ENCODE data around the gene THYN1.

DNA sequence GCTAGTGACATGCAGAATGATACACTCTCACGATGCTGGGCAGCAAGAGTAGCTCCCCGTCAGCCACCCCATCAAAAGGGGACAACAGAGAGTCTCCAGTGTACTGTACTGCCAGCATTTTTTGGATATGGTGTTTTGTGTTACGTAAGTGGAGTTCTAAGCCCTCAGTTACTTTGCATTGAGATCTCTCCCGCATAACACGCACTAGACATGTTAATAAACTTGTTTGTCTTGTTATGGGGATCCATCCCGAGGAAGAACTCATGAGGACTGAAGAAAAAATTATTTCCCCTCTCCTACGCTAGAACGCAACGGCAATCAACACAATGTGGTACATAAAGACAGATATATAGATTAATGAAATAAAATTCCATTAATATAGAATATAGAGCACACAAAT, 53.6 kb downstream of the THYN1 start:
- TF ChIP-seq POU2F2 (IDR thresholded peaks at IDR 0.05; ENCODE audit: low read depth, low read length), result no peak
- TF ChIP-seq TAF1 (IDR thresholded peaks at IDR 0.05; ENCODE audit: low read depth, low read length), result no peak
- no peak for TF ChIP-seq POLR2A (IDR thresholded peaks at IDR 0.05; ENCODE audit: low read depth, low read length)
- TF ChIP-seq POLR2AphosphoS5 (IDR thresholded peaks at IDR 0.05; ENCODE audit: low read depth, low read length), result no peak
- TF ChIP-seq SPI1 (IDR thresholded peaks at IDR 0.05; ENCODE audit: low read depth, low read length), result no peak
- TF ChIP-seq PAX5 (IDR thresholded peaks at IDR 0.05; ENCODE audit: insufficient read depth, low read length, severe bottlenecking), result no peak

Measured in GM12891 (cell line).